Neuron (in vitro differentiated cells): Measurements from ENCODE around the gene DMAC2L.
"Not testable (repeated sequence)": the region's sequence is repeated elsewhere in the genome, so short reads cannot be mapped to it uniquely, and the experiment has no call there.

Source experiments
- H2AFZ ChIP-seq: one replicate; pipeline ENCODE4 v1.6.1; 2013; ENCODE audit warnings: low read depth, mild to moderate bottlenecking, inconsistent platforms, low read length, moderate library complexity
- H3K27me3 ChIP-seq: one replicate; pipeline ENCODE4 v1.6.1; 2013; ENCODE audit warnings: low read length; ENCODE audit not compliant: insufficient read depth
- H3K36me3 ChIP-seq: one replicate; pipeline ENCODE4 v1.6.1; 2013; ENCODE audit warnings: low read length; ENCODE audit not compliant: insufficient read depth
- H3K4me1 ChIP-seq: one replicate; pipeline ENCODE4 v1.6.1; 2013; ENCODE audit warnings: low read length; ENCODE audit not compliant: insufficient read depth
- H3K4me3 ChIP-seq: 2 replicates; pipeline ENCODE4 v1.5.1; 2013; ENCODE audit warnings: mild to moderate bottlenecking, low read length, moderate library complexity
- H3K9me3 ChIP-seq: one replicate; pipeline ENCODE4 v1.6.1; 2013; ENCODE audit warnings: low read length

Gene DMAC2L

DNA sequence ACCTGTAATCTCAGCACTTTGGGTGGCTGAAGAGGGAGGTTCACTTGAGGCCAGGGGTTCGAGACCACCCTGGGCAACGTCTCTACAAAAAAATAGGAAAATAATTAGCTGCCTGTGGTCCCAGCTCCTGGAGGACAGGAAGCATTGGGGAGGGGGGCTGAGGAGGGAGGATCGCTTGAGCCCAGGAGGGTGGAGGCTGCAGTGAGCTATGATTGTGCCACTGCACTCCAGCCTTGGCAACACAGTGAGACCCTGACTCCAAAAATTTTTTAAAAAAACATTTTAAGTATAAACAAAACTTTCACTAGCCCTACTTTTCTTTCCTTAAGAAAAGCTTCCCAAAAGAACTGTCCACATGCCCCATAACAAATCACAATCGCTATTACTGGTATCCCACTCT, 1.7 kb upstream of the DMAC2L start:
- H3K9me3 ChIP-seq = no peaks in the 10 kb centered on the region
- no peak overlapping the region for H2AFZ ChIP-seq
- H3K4me3 ChIP-seq = no peak overlapping the region
- H3K36me3 ChIP-seq = peaks cover 5% of the 10 kb centered on the region
- H3K4me1 ChIP-seq = peaks cover 10% of the 10 kb centered on the region
- no peaks in the 10 kb centered on the region for H3K27me3 ChIP-seq

DNA sequence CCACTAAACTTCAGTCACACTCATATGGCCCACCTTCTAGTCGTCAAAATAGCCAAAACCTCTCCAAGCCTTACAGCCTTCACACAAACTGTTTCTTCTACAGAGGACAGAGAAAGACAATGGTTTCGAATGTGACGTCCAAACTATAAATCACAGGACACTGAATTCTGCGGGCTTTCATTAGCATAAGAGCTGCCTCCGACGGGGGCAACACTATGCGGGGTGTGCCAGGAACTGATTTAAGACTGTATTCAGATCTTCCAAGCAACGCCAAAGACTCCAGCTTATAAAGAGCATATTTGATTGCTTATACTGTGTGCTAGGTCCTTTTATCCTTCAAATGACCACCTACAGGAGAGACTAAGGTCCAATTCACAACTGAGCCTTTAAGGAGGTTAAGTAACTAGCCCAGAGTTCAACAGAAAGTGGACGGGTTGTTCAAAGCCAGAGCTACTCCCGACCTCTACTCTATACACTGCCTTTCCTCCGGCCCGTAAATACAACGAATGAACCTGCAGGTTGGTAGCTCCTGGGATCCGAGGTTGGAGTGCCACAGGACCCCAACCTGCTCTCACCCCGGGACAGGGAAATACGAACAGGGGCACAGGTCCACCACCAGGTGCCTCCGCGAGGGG, 670 bp upstream of the DMAC2L start:
- peaks cover 5% of the 10 kb centered on the region for H3K36me3 ChIP-seq
- H3K27me3 ChIP-seq = no peaks in the 10 kb centered on the region
- peak overlapping the region; percentile 71 for H2AFZ ChIP-seq
- no peaks in the 10 kb centered on the region for H3K9me3 ChIP-seq
- peak overlapping the region; percentile 63 for H3K4me3 ChIP-seq
- H3K4me1 ChIP-seq = peaks cover 10% of the 10 kb centered on the region

DNA sequence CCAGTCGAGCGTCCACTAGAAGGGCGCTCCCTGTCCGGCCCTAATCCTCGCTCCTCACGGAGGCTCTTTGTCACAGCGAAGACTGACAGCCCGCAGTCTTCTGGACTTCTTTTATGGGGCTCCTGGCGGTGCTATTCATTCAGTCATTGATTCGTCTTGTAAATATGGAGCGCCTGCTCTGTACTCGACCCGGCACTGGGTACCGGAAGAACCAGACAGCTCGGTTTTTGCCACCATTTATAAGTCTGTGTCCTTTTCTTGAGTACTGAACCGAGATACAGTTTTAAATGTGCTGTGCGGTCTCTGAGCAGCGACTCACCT, 570 bp downstream of the DMAC2L start:
- H3K36me3 ChIP-seq = peaks cover 5% of the 10 kb centered on the region
- peaks cover 10% of the 10 kb centered on the region for H3K4me1 ChIP-seq
- peak overlapping the region; percentile 71 for H2AFZ ChIP-seq
- no peaks in the 10 kb centered on the region for H3K9me3 ChIP-seq
- H3K4me3 ChIP-seq = peak overlapping the region; percentile 63
- H3K27me3 ChIP-seq = no peaks in the 10 kb centered on the region

DNA sequence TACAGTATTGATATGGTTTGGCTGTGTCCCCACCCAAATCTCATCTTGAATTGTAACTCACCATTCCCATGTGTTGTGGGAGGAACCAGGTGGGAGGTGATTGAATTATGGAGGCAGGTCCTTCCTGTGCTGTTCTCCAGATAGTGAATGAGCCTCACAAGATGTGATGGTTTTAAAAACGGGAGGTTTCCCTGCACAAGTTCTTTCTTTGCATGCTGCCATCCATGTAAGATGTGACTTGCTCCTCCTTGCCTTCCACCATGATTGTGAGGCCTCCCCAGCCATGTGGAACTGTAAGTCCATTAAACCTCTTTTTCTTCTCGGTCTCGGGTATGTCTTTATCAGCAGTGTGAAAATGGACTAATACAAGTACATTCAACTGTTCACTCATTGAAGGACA, 2.0 kb downstream of the DMAC2L start:
- not testable (repeated sequence) for H3K27me3 ChIP-seq, H2AFZ ChIP-seq, H3K36me3 ChIP-seq, H3K9me3 ChIP-seq, H3K4me3 ChIP-seq
- peaks cover 10% of the 10 kb centered on the region for H3K4me1 ChIP-seq

DNA sequence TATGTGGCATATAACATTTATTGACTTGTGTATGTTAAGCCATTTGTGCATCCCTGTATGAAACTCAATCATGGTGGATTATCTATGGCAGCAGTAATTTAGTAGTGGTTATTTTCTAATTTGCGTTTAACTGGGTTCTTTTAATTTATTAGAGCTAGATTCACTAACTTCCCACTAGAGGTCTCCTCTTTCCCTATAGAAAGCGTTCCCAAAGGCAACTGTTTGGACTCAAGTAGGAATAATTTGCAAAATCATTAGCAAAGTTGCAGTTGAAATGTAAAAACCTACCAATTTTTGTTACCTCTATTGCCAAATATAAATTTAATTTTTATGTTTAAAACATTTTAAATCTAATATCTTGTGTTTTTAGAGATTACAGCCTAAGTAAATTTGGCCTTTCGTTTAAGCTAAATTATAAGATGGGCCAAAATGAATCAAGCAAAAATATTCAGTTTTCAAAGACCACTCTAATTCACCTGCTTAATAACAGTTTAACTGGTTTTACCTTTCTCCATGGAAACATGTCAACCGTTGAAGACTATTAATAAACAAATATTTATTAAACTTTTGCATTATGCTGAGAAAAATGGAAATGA, 6.0 kb downstream of the DMAC2L start:
- Histone ChIP-seq H2AFZ (no peak overlapping the region), H3K4me3 (no peak overlapping the region), H3K36me3 (peaks cover 11% of the 10 kb centered on the region), H3K9me3 (no peaks in the 10 kb centered on the region), H3K4me1 (peaks cover 10% of the 10 kb centered on the region), H3K27me3 (no peaks in the 10 kb centered on the region)

DNA sequence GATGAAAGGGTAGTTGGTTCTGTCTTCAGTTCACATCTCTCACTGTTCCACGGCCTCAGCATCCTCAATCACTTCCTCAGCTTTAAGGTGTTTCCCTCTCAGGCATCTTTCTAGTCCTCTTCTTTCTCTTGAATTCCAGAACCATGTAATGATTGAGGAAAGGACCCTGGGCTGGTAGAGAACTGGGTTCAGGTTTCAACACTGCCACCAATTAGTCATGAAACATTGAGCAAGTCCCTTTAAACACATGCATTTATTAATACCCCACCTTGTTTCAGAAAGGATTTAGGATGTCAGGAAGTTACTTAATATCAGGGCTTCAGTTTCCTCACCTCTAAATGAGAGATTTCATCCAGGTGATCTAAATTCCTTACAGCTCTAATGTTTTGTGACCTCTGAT, 7.2 kb downstream of the DMAC2L start:
- Histone ChIP-seq H3K36me3 (peaks cover 16% of the 10 kb centered on the region), H3K9me3 (no peaks in the 10 kb centered on the region), H3K4me3 (no peak overlapping the region), H2AFZ (no peak overlapping the region), H3K27me3 (no peaks in the 10 kb centered on the region), H3K4me1 (peaks cover 8% of the 10 kb centered on the region)

DNA sequence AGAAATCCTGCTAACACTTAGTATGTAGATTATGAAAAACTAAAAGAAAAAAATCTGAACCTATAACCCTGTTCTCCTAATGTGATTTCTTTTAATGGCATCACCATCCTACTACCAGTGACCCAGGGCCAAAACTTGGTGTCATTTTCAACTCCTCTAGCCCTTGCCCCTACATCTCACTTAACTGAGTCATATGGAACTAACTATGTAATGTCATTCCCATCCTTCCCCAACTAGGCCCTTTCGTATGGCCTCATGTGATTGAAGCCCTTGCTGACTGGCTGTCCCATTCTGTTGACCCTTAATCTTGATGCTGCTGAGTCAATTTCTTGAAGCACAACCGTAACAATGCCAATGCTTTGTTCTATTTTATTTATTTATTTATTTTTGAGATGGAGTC, 7.6 kb downstream of the DMAC2L start:
- Histone ChIP-seq H2AFZ (no peak overlapping the region), H3K36me3 (peaks cover 18% of the 10 kb centered on the region), H3K4me3 (no peak overlapping the region)

DNA sequence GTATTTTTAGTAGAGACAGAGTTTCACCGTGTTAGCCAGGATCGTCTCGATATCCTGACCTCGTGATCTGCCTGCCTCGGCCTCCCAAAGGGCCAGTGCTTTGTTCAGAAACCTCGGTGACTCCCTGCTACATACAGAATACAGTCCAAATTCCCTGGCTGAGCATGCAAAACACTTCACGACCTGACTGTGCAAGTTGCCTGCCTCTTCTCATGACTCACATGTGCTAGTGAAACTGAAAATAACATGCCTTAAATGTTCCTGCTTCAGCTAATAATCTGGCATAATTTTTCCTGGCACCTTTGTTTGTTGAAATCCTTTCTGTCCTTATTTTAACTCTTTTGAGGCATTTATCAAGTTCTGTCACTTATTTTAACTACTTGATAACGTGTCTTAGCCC, 8.2 kb downstream of the DMAC2L start:
- Histone ChIP-seq H3K4me1 (peaks cover 8% of the 10 kb centered on the region), H3K36me3 (peaks cover 22% of the 10 kb centered on the region), H3K4me3 (no peak overlapping the region), H2AFZ (no peak overlapping the region), H3K27me3 (no peaks in the 10 kb centered on the region), H3K9me3 (no peaks in the 10 kb centered on the region)

More for the DNA sequence above, 7.6 kb downstream of the DMAC2L start:
- no peaks in the 10 kb centered on the region for H3K9me3 ChIP-seq
- peaks cover 8% of the 10 kb centered on the region for H3K4me1 ChIP-seq
- no peaks in the 10 kb centered on the region for H3K27me3 ChIP-seq

DNA sequence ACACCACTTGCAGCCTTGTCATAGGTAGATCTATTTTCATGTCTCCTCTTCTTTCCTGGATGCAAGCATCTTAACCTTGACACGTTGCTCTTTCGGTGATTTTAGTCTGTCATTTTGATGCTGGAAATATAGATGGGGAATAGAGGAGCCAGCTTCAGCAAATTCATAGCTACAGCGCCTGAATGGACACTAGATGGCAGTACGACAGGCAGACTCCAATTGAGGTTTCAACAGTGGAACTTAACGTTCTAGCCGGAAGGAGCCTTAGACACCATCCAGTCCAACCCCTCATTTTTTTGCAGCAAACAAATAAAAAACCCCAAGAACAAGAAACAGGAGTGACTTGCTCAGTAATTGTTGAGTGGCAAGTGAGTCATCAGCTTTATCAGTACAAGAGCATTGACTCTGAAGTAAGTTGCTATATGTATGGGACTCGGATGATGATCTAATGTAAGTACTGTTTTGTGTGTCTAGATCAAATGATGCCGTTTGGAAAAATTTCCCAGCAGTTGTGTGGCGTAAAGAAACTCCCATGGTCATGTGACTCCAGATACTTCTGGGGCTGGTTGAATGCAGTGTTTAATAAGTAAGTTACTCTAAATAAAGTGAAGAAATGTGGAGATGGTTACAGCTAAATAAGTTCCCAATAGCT, 9.0 kb downstream of the DMAC2L start:
- H3K36me3 ChIP-seq = peaks cover 28% of the 10 kb centered on the region
- H3K4me3 ChIP-seq = peak overlapping the region; percentile 22
- no peak overlapping the region for H2AFZ ChIP-seq
- no peaks in the 10 kb centered on the region for H3K9me3 ChIP-seq
- peaks cover 8% of the 10 kb centered on the region for H3K4me1 ChIP-seq
- no peaks in the 10 kb centered on the region for H3K27me3 ChIP-seq

DNA sequence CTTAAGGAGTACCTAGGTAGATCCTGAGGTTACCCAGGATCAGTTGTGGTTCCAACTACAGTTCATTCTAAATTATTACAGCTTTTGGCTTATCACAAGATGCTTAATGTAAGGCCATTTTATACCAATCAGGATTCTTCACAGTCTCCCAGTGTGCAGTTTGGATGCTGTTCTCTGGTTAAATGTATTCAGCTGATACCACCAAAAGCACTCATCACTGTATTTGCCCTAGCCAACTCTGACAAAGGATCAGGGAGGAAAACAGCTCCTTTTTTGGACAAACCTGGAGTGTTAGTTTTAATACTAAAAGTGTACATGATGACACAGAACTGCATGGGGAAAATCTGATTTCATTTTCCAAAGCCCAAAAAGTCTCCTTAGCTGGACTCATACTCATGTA, 19.5 kb downstream of the DMAC2L start:
- Histone ChIP-seq H2AFZ (no peak overlapping the region), H3K36me3 (peaks cover 12% of the 10 kb centered on the region), H3K9me3 (no peaks in the 10 kb centered on the region)

DNA sequence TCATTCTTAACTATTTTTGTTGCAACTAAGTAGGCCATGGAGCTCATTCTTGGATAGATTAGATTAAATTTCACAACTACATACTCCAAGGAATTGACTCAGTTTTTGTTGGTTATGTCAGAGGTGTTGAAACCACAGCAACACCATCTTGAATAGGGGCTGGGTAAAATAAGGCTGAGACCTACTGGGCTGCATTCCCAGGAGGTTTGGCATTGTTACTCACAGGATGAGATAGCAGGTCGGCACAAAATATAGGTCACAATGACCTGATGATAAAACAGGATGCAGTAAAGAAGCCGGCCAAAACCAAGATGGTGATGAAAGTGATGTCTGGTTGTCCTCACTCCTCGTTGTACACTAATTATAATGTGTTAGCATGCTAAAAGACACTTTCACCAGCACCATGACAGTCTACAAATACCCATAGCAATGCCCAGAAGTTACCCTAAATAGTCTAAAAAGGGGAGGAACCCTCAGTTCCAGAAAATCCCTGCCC, 20.9 kb downstream of the DMAC2L start:
- Histone ChIP-seq H2AFZ (no peak overlapping the region), H3K36me3 (peaks cover 9% of the 10 kb centered on the region), H3K4me3 (no peak overlapping the region), H3K9me3 (no peaks in the 10 kb centered on the region), H3K4me1 (peaks cover 12% of the 10 kb centered on the region), H3K27me3 (no peaks in the 10 kb centered on the region)

More for the DNA sequence above, 19.5 kb downstream of the DMAC2L start:
- H3K4me3 ChIP-seq = no peak overlapping the region
- H3K27me3 ChIP-seq = no peaks in the 10 kb centered on the region
- H3K4me1 ChIP-seq = peaks cover 12% of the 10 kb centered on the region

DNA sequence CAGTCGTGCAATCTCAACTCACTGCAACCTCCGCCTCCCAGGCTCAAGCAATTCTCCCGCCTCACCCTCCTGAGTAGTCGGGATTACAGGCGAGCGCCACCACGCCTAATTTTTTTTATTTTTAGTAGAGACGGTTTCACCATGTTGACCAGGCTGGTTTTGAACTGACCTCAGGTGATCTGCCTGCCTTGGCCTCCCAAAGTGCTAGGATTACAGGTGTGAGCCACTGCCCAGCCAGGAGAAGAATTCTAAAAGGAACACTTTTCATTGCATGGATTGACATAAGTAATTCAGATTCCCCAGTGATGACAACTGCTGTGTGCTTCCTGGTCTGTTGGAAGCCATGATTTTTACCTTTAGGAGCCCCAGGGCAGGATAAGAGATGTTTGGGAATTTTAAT, 22.1 kb downstream of the DMAC2L start:
- Histone ChIP-seq H3K4me1 (peaks cover 12% of the 10 kb centered on the region), H3K36me3 (peaks cover 9% of the 10 kb centered on the region), H3K9me3 (no peaks in the 10 kb centered on the region), H2AFZ (no peak overlapping the region), H3K4me3 (no peak overlapping the region), H3K27me3 (no peaks in the 10 kb centered on the region)

DNA sequence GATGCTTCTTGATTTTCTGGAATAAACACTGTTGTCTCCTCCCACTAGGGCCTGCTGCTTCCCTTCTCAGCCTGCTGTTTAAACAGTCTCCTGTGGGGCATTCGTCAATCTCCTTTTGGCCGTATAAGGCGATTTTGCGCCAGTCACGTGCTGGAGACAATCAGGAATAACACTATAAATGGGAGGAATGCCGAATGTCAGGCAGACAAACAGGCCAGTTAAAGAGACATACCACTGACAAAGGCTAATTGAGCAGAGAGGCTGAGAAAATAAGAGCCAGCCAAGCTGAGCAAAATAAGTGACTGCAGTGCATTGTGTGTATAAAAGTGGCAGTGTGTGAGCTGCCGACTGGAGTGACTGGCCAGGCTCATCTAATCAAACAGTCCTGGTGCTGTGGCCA, 23.3 kb downstream of the DMAC2L start:
- Histone ChIP-seq H3K4me3 (peak overlapping the region; percentile 47), H3K36me3 (peaks cover 3% of the 10 kb centered on the region), H3K9me3 (no peaks in the 10 kb centered on the region), H3K4me1 (peaks cover 12% of the 10 kb centered on the region), H2AFZ (peak overlapping the region; percentile 23), H3K27me3 (no peaks in the 10 kb centered on the region)
